Measurements from ENCODE around the gene CROCC2.

The CROCC2 gene

GRCh38 chr2:241035142-241035817 lies 129.1 kb downstream of the CROCC2 start:
- H3K4me3 ChIP-seq, result no peak overlapping the region
- H3K27me3 ChIP-seq, result peaks cover 17 to 35% (median 24%) of the 10 kb centered on the region in 11 experiments
- H3K4me1 ChIP-seq, result peaks cover 17 to 68% (median 43%) of the 10 kb centered on the region in 10 experiments
- H3K9ac ChIP-seq, result no peak overlapping the region
- no peak for TF ChIP-seq Cebpa-rat (IDR thresholded peaks at IDR 0.05)
- no peaks in the 10 kb centered on the region for H3K36me3 ChIP-seq
- no peak overlapping the region for H3K27ac ChIP-seq
- H3K4me2 ChIP-seq, result peak overlapping the region in 7 of 11 experiments; percentile 17 to 62 (median 46); a peak in 11 of 22 replicates
- H3K9me3 ChIP-seq (replicated peaks in 1 of 11), result no peaks in the 10 kb centered on the region
- H4K20me1 ChIP-seq, result peaks cover 0 to 22% (median 0%) of the 10 kb centered on the region in 11 experiments; a peak in 5 of 22 replicates

GRCh38 chr2:241035818-241036396 lies 129.8 kb downstream of the CROCC2 start:
- no peak overlapping the region for H3K27ac ChIP-seq

GRCh38 chr2:241036397-241036963 lies 130.3 kb downstream of the CROCC2 start:
- peak overlapping the region; percentile 44 to 60 (median 52) for H3K4me3 ChIP-seq
- H3K9me3 ChIP-seq (replicated peaks in 1 of 11), result no peaks in the 10 kb centered on the region
- peaks cover 22 to 68% (median 45%) of the 10 kb centered on the region in 10 experiments for H3K4me1 ChIP-seq
- no peak for TF ChIP-seq Cebpa-rat (IDR thresholded peaks at IDR 0.05)
- peaks cover 17 to 35% (median 24%) of the 10 kb centered on the region in 11 experiments for H3K27me3 ChIP-seq
- peak overlapping the region; percentile 2 to 56 (median 38); a peak in 15 of 22 replicates for H3K9ac ChIP-seq
- H3K36me3 ChIP-seq, result no peaks in the 10 kb centered on the region
- H4K20me1 ChIP-seq, result peaks cover 0 to 22% (median 0%) of the 10 kb centered on the region in 11 experiments; a peak in 5 of 22 replicates
- peak overlapping the region; percentile 81 to 98 (median 95) for H3K4me2 ChIP-seq
- H3K27ac ChIP-seq, result no peak overlapping the region

More at GRCh38 chr2:241035818-241036396, 129.8 kb downstream of the CROCC2 start:
- no peak for TF ChIP-seq Cebpa-rat (IDR thresholded peaks at IDR 0.05)
- Histone ChIP-seq H3K27me3 (peaks cover 17 to 35% (median 24%) of the 10 kb centered on the region in 11 experiments), H3K4me3 (peak overlapping the region; percentile 44 to 60 (median 52)), H3K4me1 (peaks cover 17 to 68% (median 43%) of the 10 kb centered on the region in 10 experiments), H3K36me3 (no peaks in the 10 kb centered on the region), H3K9me3 (replicated peaks in 1 of 11) (no peaks in the 10 kb centered on the region), H4K20me1 (peaks cover 0 to 22% (median 0%) of the 10 kb centered on the region in 11 experiments; a peak in 5 of 22 replicates), H3K9ac (peak overlapping the region; percentile 2 to 56 (median 38); a peak in 13 of 22 replicates), H3K4me2 (peak overlapping the region; percentile 81 to 98 (median 95))

- H4K20me1 ChIP-seq, result peaks cover 0 to 22% (median 0%) of the 10 kb centered on the region in 11 experiments; a peak in 5 of 22 replicates
- H3K9me3 ChIP-seq (replicated peaks in 1 of 11), result no peaks in the 10 kb centered on the region
- peak overlapping the region in 6 of 11 experiments; percentile 14 to 56 (median 46); a peak in 7 of 22 replicates for H3K9ac ChIP-seq
- H3K4me1 ChIP-seq, result peaks cover 27 to 69% (median 50%) of the 10 kb centered on the region in 10 experiments
- peak overlapping the region; percentile 44 to 60 (median 52); a peak in 18 of 20 replicates for H3K4me3 ChIP-seq
- peaks cover 17 to 35% (median 24%) of the 10 kb centered on the region in 11 experiments for H3K27me3 ChIP-seq
- H3K36me3 ChIP-seq, result no peaks in the 10 kb centered on the region
- H3K4me2 ChIP-seq, result peak overlapping the region; percentile 81 to 98 (median 95)
- H3K27ac ChIP-seq, result no peak overlapping the region
- no peak for TF ChIP-seq Cebpa-rat (IDR thresholded peaks at IDR 0.05)
Measured at GRCh38 chr2:241036964-241037421, 130.9 kb downstream of the CROCC2 start.

GRCh38 chr2:241037498-241037897 lies 131.4 kb downstream of the CROCC2 start:
- Histone ChIP-seq H3K4me3 (no peak overlapping the region), H3K9ac (no peak overlapping the region), H4K20me1 (peaks cover 0 to 22% (median 0%) of the 10 kb centered on the region in 11 experiments; a peak in 5 of 22 replicates), H3K36me3 (no peaks in the 10 kb centered on the region), H3K9me3 (replicated peaks in 1 of 11) (no peaks in the 10 kb centered on the region), H3K4me1 (peaks cover 31 to 71% (median 53%) of the 10 kb centered on the region in 10 experiments), H3K27me3 (peaks cover 17 to 35% (median 24%) of the 10 kb centered on the region in 11 experiments), H3K4me2 (peak overlapping the region in 8 of 11 experiments; percentile 81 to 98 (median 96); a peak in 12 of 22 replicates), H3K27ac (no peak overlapping the region)
- TF ChIP-seq Cebpa-rat (IDR thresholded peaks at IDR 0.05), result no peak

- no peak overlapping the region for H3K27ac ChIP-seq
- H3K4me2 ChIP-seq, result peak overlapping the region in 5 of 11 experiments; percentile 2 to 96 (median 92); a peak in 7 of 22 replicates
- H3K27me3 ChIP-seq, result peaks cover 17 to 35% (median 24%) of the 10 kb centered on the region in 11 experiments
- H3K4me3 ChIP-seq, result no peak overlapping the region
- H4K20me1 ChIP-seq, result peaks cover 0 to 22% (median 0%) of the 10 kb centered on the region in 11 experiments; a peak in 5 of 22 replicates
- no peaks in the 10 kb centered on the region for H3K36me3 ChIP-seq
- H3K9me3 ChIP-seq (replicated peaks in 1 of 11), result no peaks in the 10 kb centered on the region
- no peak for TF ChIP-seq Cebpa-rat (IDR thresholded peaks at IDR 0.05)
- H3K4me1 ChIP-seq, result peaks cover 31 to 71% (median 53%) of the 10 kb centered on the region in 10 experiments
- no peak overlapping the region for H3K9ac ChIP-seq
Measured at GRCh38 chr2:241038374-241039180, 132.4 kb downstream of the CROCC2 start.

GRCh38 chr2:241039416-241039815 lies 133.3 kb downstream of the CROCC2 start:
- Histone ChIP-seq H3K27me3 (peaks cover 17 to 31% (median 24%) of the 10 kb centered on the region in 11 experiments), H3K27ac (no peak overlapping the region), H3K9ac (no peak overlapping the region), H3K4me3 (no peak overlapping the region), H3K4me2 (no peak overlapping the region), H3K9me3 (replicated peaks in 1 of 11) (peaks cover 0 to 3% (median 1%) of the 10 kb centered on the region in 11 experiments; a peak in 8 of 22 replicates), H3K36me3 (no peaks in the 10 kb centered on the region), H4K20me1 (peaks cover 0 to 22% (median 0%) of the 10 kb centered on the region in 11 experiments; a peak in 5 of 22 replicates), H3K4me1 (peaks cover 31 to 67% (median 53%) of the 10 kb centered on the region in 10 experiments)
- no peak for TF ChIP-seq Cebpa-rat (IDR thresholded peaks at IDR 0.05)
